GF-D8 (cell line): ENCODE data around the gene COX6A2.

Experiments
- DNase-seq: peaks from one replicate; lab custom pipeline; 2025; lab: John Stamatoyannopoulos, UW

The COX6A2 gene

DNA sequence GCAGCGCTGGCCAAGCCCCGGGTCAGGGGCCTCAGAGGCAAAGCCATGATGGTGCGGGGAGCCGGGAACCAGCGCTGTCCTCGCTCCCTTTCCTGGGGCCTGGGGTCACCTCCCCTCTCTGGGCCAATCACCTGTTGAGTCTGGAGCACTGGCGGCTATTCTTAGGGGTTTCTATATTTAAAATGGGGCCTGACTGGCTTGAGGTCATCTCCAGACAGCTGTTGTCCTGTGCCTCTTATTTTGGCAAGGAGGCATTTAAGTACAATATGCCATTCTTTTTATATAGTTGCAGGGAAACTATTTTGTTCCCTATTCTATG lies at the start of gene COX6A2:
TSS of gene COX6A2 (minus strand) at position 82 of the 319 bp plus-strand sequence. CDS start at position 47, 35 bp downstream.
- DNase-seq, result no peak

DNA sequence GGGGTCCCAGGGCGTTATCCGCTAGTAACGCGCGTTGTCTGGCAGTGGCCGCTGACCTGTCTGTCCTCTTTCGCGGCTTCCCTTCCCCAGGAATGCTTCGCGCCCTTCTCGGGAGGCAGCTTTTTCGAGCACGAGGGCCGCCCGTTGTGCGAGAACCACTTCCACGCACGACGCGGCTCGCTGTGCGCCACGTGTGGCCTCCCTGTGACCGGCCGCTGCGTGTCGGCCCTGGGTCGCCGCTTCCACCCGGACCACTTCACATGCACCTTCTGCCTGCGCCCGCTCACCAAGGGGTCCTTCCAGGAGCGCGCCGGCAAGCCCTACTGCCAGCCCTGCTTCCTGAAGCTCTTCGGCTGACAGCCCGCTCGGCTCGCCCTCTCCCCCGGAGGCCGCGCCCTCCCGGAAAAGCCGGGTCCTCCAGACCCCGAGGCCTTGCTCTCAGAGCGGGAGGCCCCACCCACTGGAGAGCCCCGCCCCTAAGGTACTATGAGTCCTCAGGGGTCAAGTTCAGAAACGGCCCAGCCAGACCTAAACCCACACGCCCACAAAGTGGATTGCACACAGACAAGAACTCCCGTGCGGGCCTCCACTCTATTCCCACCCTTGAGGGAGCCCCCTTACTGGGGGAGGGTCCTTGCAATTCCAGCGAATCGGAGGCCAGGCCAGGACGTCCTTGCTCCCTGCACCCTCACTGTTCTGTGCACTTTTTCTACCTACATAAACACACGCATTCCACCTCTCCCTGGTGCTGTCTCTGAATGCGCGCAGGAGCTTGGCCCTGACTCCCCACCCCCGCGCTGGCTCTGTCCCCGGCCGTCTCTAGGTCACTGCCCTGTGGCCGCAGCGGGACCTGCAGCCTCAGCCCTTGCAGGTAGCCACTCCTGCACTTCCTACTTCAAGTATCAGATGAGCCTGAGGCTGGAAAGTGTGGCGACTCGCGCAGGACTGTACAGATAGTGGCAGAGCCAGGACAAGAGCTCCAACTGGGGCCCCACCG lies 49.4 kb upstream of the COX6A2 start:
- DNase-seq, result peak; percentile 56

DNA sequence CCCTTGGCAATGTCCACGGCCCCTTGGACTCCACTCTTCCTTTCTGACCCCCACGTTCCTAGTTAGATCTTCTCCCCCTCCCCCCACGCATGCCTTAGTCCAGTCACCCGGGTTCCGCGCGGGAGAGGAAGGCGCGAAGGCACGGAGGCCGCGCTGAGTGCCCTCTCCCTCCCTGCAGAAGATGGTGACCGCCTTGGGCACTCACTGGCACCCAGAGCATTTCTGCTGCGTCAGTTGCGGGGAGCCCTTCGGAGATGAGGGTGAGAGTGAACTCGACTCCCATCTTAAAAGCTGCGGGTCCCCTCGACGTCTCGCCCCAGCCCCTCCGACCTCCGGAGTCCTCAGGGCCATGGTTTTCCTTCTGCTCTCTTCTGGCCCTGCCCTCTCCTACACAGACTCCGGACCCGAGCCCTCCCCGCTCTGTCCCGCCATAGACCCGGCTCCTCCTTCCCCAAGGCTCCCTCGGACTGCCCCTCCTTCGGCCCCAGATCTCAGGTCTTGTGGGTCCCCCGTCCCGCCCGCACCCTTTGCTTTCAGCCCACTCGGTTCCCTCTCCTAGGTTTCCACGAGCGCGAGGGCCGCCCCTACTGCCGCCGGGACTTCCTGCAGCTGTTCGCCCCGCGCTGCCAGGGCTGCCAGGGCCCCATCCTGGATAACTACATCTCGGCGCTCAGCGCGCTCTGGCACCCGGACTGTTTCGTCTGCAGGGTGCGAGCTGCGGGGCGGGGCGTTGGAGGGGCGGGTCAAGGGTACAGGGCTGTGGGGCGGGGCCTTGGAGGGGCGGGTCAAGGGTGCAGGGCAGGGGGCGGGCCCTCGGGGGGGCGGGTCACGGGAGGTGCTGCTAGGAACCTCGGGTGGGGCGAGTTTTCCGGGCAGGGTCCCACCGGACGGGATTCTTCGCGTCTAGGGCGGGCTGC lies 48.4 kb upstream of the COX6A2 start:
- peak; percentile 43 for DNase-seq

GRCh38 chr16:31475946-31476302 lies 47.8 kb upstream of the COX6A2 start:
- no peak for DNase-seq

DNA sequence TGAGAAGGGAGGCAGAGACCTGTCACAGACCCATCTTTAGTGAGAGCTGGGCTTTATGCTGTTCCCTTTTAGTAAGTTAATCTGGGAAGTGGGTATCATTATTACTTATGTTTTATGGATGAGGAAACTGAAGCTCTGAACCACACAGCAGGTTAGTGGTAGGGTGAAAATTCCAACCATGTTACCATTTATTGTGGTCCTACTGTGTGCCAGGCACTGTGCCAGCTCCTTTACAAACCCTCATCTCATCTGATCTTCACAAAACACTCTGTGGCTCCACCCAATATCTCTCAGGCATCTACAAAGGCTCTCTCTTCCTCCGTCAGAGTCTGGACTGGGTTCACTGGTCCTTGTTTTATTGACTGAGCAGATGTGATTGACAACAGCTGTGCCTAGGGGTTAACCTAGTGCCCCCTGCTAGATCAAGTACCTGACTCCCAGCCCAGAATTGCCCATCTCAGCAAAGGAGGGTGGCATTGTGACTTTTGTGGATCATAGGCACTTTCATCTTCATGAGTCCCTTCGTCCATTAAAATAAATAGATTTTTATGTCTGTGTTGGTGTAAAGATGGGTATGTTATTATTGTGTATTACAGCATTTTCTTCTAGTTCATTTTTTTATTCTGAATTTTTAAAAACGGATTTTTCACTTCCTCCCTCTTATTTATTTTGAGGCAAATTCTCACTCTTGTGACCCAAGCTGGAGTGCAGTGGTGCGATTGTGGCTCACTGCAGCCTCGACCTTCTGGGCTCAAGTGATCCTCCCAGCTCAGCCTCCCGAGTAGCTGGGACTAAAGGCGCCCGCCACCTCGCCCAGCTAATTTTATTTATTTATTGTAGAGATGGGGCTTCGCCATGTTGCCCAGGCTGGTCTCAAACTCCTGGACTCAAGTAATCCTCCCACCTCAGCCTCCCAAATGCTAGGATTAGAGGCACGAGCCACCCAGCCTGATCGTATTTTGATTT lies 46.9 kb upstream of the COX6A2 start:
- DNase-seq, result no peak

GRCh38 chr16:31474173-31474714 lies 46.1 kb upstream of the COX6A2 start:
- no peak for DNase-seq

GRCh38 chr16:31473264-31473984 lies 45.3 kb upstream of the COX6A2 start:
- DNase-seq, result no peak

DNA sequence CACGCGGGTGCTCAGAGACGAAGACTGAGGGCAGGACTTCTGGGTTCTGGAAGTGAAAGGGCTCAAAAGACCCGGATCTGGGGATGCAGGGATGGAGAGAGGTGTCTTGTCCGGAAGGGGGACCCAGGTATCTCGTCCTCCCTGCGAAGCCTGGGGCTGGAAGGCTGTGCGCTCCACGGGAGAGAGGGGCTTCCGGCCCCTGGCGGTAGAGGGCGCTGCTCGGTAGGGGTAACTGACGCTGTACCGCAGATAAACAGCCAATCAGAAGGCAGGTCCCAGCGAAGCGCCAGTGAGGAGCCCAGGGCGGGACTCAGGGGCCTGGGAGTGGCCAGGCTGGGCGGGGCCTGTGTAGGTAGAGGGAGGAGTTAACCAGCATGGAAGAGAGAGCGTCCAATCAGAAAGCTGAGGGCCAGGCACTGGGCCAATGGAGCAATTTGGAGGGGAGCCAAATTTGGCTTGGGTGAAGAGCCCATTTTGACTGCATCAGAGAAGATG lies 44.6 kb upstream of the COX6A2 start:
- DNase-seq, result no peak

- DNase-seq, result no peak
Measured at GRCh38 chr16:31471875-31472708, 43.9 kb upstream of the COX6A2 start, which contains the start of gene TGFB1I1. Gene TGFB1I1, plus strand, starts transcription at chr16:31472152. Its CDS starts 37 bp downstream, at chr16:31472189.

DNA sequence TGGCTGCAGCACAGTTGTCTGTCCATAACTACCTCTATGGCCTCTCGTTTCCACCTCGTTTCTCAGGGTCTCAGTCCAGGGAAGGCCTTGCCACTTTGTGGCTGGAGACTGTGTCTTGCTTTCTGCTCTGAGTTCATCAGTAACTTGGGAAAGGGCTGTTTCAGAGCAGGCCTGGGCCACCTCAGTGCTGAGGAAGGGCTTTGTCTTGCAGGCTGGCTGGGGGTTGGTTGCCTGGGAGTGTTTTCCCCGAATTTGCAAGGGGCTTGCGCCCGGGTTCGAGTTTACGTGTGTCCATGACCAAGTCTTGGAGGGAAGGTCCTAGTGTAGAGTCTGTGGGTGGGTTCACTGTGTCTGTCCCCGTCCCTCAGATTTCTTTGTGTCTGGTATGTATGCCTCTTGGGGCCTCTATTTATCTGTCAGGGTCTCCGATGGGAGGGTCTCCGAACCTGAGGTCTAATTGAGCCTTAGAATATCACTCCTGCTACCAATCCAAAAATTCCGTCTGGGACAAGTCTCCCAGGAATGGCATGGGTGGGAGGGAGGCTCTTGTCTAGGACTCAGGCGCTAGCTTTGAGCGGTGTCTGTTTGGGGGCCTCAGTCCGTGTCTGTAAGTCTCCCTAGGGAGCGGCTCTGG lies 43.2 kb upstream of the COX6A2 start:
- no peak for DNase-seq

DNA sequence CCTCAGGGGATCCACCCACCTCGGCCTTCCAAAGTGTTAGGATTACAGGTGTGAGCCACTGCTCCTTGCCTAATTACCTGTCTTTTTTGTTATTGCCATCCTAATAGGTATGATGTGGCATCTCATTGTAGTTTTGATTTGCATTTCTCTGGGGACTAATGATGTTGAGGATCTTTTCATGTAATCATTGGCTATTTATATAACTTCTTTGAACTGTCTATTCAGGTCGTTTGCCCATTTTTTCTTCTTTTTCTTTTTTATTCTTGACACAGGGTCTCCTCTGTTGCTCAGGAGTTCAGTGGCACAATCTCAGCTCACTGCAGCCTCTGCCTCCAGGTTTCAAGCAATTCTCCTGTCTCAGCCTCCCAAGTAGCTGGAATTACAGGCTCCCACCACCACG lies 42.5 kb upstream of the COX6A2 start:
- no peak for DNase-seq

DNA sequence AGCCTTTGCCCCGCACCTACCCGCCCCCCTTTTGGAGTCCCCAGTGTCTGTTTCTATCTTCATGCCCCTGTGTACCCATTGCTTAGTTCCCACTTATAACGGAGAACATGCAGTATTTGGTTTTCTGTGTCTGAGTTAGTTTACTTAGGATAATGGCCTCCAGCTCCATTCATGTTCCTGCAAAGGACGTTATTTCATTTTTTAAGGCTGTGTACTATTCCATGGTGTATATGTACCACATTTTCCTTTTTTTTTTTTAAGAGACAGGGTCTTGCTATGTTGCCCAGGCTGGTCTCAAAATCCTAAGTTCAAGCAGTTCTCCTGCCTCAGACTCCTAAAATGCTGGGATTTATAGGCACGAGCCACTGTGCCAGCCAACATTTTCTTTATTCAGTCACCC lies 39.7 kb upstream of the COX6A2 start:
- DNase-seq, result no peak

GRCh38 chr16:31467151-31467773 lies 39.1 kb upstream of the COX6A2 start:
- DNase-seq, result peak; percentile 32

DNA sequence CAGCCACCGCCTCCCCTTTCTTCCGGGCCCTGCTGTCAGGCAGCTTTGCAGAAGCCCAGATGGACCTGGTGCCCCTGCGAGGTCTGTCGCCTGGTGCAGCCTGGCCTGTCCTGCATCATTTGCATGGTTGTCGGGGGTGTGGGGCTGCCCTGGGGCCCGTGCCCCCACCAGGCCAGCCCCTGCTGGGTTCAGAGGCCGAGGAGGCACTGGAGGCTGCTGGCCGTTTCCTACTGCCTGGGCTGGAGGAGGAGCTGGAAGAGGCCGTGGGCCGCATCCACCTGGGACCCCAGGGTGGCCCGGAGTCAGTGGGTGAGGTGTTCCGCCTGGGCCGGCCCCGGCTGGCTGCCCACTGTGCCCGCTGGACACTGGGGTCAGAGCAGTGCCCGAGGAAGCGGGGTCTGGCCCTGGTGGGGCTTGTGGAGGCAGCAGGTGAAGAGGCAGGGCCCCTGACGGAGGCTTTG lies 38.3 kb upstream of the COX6A2 start:
- DNase-seq, result no peak

DNA sequence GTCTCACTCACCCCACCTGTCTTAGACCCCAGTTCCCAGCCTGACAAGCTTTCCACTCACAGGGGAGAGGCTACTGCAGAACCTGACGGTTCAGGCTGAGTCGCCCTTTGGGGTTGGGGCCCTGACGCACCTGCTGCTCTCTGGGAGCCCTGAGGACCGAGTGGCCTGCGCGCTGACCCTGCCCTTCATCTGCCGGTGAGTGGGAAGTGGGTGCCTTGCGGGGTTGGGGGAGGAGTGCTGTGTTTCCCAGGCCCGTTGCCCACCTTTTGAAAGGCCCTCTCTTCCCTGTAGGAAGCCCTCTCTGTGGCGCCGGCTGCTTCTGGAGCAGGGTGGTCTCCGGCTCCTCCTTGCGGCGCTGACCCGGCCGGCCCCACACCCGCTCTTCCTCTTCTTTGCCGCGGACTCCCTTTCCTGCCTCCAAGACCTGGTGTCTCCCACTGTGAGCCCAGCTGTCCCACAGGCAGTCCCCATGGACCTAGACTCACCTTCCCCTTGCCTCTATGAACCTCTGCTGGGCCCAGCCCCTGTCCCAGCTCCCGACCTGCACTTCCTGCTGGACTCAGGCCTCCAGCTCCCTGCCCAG lies 37.7 kb upstream of the COX6A2 start:
- no peak for DNase-seq

DNA sequence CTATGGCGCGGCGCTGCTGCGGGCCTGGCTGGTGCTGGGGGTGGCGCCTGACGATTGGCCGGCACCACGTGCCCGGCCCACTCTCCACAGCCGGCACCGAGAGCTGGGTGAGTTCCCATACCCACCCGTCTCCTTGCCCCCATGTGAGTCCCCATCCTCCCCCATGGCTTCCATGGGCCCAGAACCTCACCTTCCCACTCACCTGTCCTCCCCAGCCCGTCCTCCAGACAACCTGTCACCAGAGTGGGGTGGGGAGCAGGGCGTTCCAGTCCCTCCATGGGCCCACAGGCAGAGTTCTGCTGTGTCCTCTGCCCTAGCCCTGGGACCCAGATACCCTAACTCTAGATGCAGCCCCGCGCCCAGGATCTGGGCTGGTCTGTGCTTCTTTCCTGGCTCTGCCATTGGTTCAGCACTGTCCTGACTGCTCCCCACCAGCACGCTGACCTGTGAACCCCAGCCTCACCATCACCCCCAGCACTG lies 36.7 kb upstream of the COX6A2 start:
- no peak for DNase-seq

DNA sequence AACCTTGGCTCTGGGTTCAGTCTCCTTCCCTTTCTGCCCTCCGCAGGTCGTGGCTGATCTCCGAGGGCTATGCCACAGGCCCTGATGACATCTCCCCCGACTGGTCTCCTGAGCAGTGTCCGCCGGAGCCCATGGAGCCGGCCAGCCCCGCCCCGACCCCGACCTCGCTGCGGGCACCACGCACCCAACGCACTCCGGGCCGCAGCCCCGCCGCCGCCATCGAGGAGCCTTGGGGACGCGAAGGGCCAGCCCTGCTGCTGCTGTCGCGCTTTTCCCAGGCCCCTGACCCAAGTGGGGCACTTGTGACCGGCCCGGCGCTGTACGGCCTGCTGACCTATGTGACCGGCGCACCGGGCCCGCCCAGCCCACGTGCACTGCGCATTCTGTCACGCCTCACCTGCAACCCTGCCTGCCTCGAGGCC lies 36.2 kb upstream of the COX6A2 start:
- no peak for DNase-seq
